PFSK-1 (cell line): ENCODE data around the gene ZDHHC14.

Experiments used
- POLR2AphosphoS5 ChIP-seq: IDR thresholded peaks from 2 replicates; pipeline ENCODE4 v1.6.1; 2012; ENCODE audit warnings: low read depth, mild to moderate bottlenecking, control low read depth, low read length, moderate library complexity
- SIN3A ChIP-seq: IDR thresholded peaks from 2 replicates; pipeline ENCODE4 v1.6.1; 2012; ENCODE audit warnings: mild to moderate bottlenecking, low read length, moderate library complexity, borderline replicate concordance; ENCODE audit not compliant: insufficient read depth

DNA sequence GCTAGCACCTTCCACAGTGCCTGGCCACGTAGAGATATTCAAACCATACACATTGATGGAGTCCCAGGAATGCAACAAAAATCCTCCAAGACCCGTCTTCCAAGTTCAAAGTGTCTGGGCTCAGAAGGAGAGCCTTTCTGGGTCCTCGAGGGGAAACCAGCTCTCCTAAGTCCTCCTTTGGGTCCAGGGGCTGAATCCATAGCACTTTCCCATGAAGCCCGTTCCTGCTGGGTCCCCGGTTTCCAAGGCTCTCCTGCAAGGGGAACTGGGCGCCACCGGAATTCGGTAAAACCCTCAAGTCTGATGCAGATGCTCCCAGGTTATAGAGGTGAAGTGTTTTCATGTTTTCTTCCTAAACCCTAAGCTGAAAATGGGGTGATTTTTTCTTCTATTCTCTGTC, 340.8 kb downstream of the ZDHHC14 start:
- TF ChIP-seq SIN3A (no peak), POLR2AphosphoS5 (no peak)
